Stomach (tissue), 4 donors: Measurements from ENCODE around the gene FAM13C.

Source experiments
- CTCF ChIP-seq, 7 experiments: fragments of 450-650 bp in 4 of 7; fragments of 200-600 bp in 3 of 7; sonication (generic) in 3 of 7; IDR thresholded peaks; one replicate each; pipeline ENCODE4 v1.5.1; 2016 to 2019; ENCODE audit warnings: antibody characterized with exemption in 7 of 7, control low read depth in 2 of 7, mild to moderate bottlenecking in 1 of 7
- EP300 ChIP-seq: sonication (generic); formaldehyde crosslinking; IDR thresholded peaks from one replicate; pipeline ENCODE4 v1.6.1; 2017; ENCODE audit warnings: antibody characterized with exemption
- POLR2A ChIP-seq, 4 donors: fragments of 450-650 bp; IDR thresholded peaks; one replicate each; pipeline ENCODE4 v1.6.1; 2016; ENCODE audit warnings: antibody characterized with exemption in 4 of 4, control low read depth in 2 of 4, mild to moderate bottlenecking in 1 of 4, moderate library complexity in 1 of 4
- POLR2AphosphoS5 ChIP-seq, 3 donors: sonication (generic); formaldehyde crosslinking; IDR thresholded peaks; one replicate each; pipeline ENCODE4 v1.6.1; 2016; ENCODE audit warnings: antibody characterized with exemption in 3 of 3

GRCh38 chr10:59323831-59324401, 38.4 kb downstream of the FAM13C start:
- TF ChIP-seq CTCF (IDR thresholded peaks at IDR 0.05) (no peak), POLR2AphosphoS5 (IDR thresholded peaks at IDR 0.05) (no peak), POLR2A (IDR thresholded peaks at IDR 0.05) (no peak), EP300 (no peak)
